ENCODE measurements around the gene HEXIM1. TPM values are rescaled to one million over a fixed set of nuclear protein-coding genes. Genes with fewer than 3 reads are reported as not detected.

The HEXIM1 gene, protein sequence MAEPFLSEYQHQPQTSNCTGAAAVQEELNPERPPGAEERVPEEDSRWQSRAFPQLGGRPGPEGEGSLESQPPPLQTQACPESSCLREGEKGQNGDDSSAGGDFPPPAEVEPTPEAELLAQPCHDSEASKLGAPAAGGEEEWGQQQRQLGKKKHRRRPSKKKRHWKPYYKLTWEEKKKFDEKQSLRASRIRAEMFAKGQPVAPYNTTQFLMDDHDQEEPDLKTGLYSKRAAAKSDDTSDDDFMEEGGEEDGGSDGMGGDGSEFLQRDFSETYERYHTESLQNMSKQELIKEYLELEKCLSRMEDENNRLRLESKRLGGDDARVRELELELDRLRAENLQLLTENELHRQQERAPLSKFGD
- total RNA-seq (2021): 29.6 to 36.9 TPM (median 35.2 TPM) in 3 replicates
- Bru-seq, nascent RNA: percentile 93 among the genes with signal in this experiment
- long read RNA-seq, experiment 1, transcript HEXIM1-201 (1 exons, 3,600 nt): major isoform, 60 of 62 reads
- long read RNA-seq, experiment 1, partial matches to known transcripts: 0 of 62 reads
- long read RNA-seq, experiment 1, other reads (novel, unspliced or antisense): 2 of 62 reads
- long read RNA-seq, experiment 2, transcript HEXIM1-201 (1 exons, 3,600 nt): major isoform, 29 of 29 reads
- long read RNA-seq, experiment 2, partial matches to known transcripts: 0 of 29 reads
- long read RNA-seq, experiment 2, other reads (novel, unspliced or antisense): 0 of 29 reads
- long read RNA-seq, experiment 3, transcript HEXIM1-201 (1 exons, 3,600 nt): major isoform, 8 of 16 reads
- long read RNA-seq, experiment 3, partial matches to known transcripts: 0 of 16 reads
- long read RNA-seq, experiment 3, other reads (novel, unspliced or antisense): 8 of 16 reads

DNA sequence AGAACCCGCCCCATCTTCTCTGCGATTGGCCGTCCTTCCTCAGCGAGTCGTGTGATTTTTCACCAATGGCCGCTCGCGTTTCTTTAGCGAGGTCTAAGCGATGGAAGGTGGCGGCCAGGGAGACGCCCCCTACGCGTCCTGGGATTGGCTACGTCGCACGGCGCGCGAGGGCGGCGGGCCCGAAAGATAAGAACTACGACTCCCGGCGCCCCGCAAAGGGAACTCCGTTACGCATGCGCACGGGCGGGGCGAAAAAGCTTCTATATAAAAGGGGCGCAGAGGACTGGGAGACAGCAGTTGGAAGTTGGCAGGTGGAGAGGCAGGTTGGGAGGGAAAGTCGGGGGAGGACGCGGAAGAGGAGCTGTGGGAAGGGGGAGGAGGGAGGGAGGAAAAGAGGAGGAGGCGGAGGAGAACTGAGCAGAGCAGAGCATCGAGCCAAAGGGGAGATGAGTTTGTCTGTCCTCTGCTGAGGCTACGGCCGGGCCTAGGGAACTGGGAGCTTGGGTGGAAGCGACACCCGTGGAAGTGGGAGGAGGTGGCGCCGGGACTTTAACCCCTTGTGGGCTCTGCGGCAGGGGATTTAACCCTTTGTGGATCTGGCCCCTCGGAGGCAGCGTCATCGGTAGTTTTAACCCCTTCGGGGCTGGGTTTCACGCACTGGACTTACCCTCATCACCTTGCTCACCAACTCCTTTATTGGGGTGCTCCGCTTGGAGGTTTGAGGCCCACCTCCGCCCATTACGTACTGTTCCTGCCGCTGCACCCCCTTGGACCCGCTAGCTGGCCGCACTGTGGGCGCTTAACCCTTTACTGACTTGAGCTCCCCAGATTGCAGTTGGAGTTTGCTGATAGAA, at the start of gene HEXIM1:
Gene HEXIM1, plus strand, starts transcription at position 293 of the 854 bp plus-strand sequence. CDS start 716 bp downstream, outside the sequence.
- Mint-ChIP-seq H3K27ac (peak within 1 kb of the TSS; percentile 100), H3K4me3 (peak within 1 kb of the TSS; percentile 98), H3K9me3 (no peaks in the 10 kb centered on the region), H3K4me1 (peaks cover 34% of the 10 kb centered on the region), H3K27me3 (ENCODE audit: low read depth) (peaks cover 5% of the 10 kb centered on the region; the same call in 1 of the 2 replicates), H3K36me3 (no peaks in the 10 kb centered on the region; the same call in 1 of the 2 replicates)
- POLR2A ChIA-PET: interaction anchor here (0.5 to 6.1 kb wide), 38 partner anchors 9 to 502 kb away, joined by 3 to 242 read pairs (median 4); partner anchors contain the start of genes ACBD4, HEXIM2 and NMT1
- CTCF ChIA-PET: interaction anchor here (0.5 to 16.3 kb wide), 25 partner anchors 9 to 438 kb away, joined by 3 to 531 read pairs (median 9); partner anchors contain the start of genes ACBD4, HEXIM2, MAP3K14 and PLCD3
- ATAC-seq (peak; percentile 75), DNase-seq (ENCODE audit: low spot score) (peak; percentile 99)
- TF ChIP-seq MYBL2 (CRISPR knock-in tag; IDR thresholded peaks at IDR 0.05) (no peak), STAT6 (CRISPR knock-in tag; conservative IDR thresholded peaks at IDR 0.05; ENCODE audit: low read depth) (no peak), TEAD1 (CRISPR knock-in tag; IDR thresholded peaks at IDR 0.05) (peak; percentile 78), NFATC4 (CRISPR knock-in tag; IDR thresholded peaks at IDR 0.05) (peak; percentile 96), ZMAT4 (CRISPR knock-in tag; IDR thresholded peaks at IDR 0.05) (peak; percentile 94), ESRRA (CRISPR knock-in tag; IDR thresholded peaks at IDR 0.05; ENCODE audit: borderline replicate concordance) (no peak), GRHL2 (CRISPR knock-in tag; IDR thresholded peaks at IDR 0.05; ENCODE audit: insufficient replicate concordance, severe bottlenecking) (no peak), SOX15 (CRISPR knock-in tag; IDR thresholded peaks at IDR 0.05) (peak; percentile 36), KAT7 (CRISPR knock-in tag; IDR thresholded peaks at IDR 0.05; ENCODE audit: borderline replicate concordance) (no peak), CDX4 (CRISPR knock-in tag; IDR thresholded peaks at IDR 0.05; ENCODE audit: borderline replicate concordance) (peak; percentile 90), CTCF (IDR thresholded peaks at IDR 0.05) (no peak), ERG (CRISPR knock-in tag; IDR thresholded peaks at IDR 0.05) (peak; percentile 91), NFYB (CRISPR knock-in tag; conservative IDR thresholded peaks at IDR 0.05; ENCODE audit: low read depth) (peak; percentile 65), ZNF532 (CRISPR knock-in tag; IDR thresholded peaks at IDR 0.05; ENCODE audit: borderline replicate concordance) (no peak), PRRX2 (CRISPR knock-in tag; IDR thresholded peaks at IDR 0.05) (peak; percentile 91), RELA (CRISPR knock-in tag; IDR thresholded peaks at IDR 0.05; ENCODE audit: borderline replicate concordance) (no peak)
- TF ChIP-seq, protein P1, sequence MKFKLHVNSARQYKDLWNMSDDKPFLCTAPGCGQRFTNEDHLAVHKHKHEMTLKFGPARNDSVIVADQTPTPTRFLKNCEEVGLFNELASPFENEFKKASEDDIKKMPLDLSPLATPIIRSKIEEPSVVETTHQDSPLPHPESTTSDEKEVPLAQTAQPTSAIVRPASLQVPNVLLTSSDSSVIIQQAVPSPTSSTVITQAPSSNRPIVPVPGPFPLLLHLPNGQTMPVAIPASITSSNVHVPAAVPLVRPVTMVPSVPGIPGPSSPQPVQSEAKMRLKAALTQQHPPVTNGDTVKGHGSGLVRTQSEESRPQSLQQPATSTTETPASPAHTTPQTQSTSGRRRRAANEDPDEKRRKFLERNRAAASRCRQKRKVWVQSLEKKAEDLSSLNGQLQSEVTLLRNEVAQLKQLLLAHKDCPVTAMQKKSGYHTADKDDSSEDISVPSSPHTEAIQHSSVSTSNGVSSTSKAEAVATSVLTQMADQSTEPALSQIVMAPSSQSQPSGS (CRISPR knock-in tag; IDR thresholded peaks at IDR 0.05; ENCODE audit: borderline replicate concordance, low read depth): no peak
